KBM-7 (cell line): ENCODE results near the gene BAG5.
"Not testable (repeated sequence)": the region's sequence is repeated elsewhere in the genome, so short reads cannot be mapped to it uniquely, and the experiment has no call there.

Source experiments
- DNase-seq: peaks from one replicate; pipeline ENCODE4 v3.0.0-alpha.2; 2015
- in situ Hi-C: fragments of 300-500 bp; cut with MboI; formaldehyde crosslinking; loops from 2 replicates; pipeline ENCODE4 v1.14.3; 2020; ENCODE audit warnings: low sequenced_read_pairs, low pct_unique_long_range_greater_than_20kb, mixed read lengths

Gene BAG5

GRCh38 chr14:103562429-103563225 lies at the start of gene BAG5, which contains the start of gene COA8:
Gene BAG5, minus strand, starts transcription at chr14:103562657. Its CDS starts 1,493 bp downstream, at chr14:103561164.
Gene COA8, plus strand, starts transcription at chr14:103562960. Its CDS starts 42 bp downstream, at chr14:103563002.
- DNase-seq, result peak; percentile 80
- in situ Hi-C loops, result no loop called here

DNA sequence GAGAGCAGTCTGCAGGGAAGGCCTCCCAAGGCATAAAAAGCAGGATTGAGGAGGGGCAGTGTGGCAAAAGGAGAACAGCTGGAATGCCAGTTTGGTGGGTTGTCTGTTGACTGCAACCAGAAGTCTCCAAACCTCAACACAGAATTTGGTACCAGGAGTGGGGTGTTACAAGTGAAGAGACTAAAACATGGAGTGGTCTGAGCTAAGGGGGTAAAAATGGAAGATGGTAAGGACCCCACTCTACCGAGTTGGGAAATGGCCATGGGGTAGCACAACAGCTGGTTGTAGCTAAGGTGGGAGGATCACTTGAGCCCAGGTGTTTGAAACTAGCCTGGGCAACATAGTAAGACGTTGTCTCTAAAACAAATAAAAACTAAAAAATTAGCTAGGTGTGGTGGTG lies 48.8 kb upstream of the BAG5 start:
- no peak for DNase-seq
- in situ Hi-C loops, result no loop called here

DNA sequence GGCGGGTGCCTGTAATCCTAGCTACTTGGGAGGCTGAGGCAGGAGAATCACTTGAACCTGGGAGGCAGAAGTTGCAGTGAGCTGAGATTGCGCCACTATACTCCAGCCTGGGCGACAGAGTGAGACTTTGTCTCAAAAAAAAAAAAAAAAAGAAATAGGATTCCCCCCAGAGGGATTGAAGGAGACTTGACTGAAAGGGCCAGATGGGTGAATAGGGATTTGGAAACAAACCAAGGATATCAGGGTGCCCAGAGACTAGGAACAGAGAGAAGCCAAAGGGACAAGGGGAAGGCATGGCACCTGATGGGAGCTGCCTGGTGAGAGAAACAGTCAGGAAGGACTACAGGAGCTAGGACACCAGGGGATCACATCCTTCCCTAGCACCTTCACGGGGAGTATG lies 46.6 kb upstream of the BAG5 start:
- in situ Hi-C loops, DNase-seq: not testable (repeated sequence)

DNA sequence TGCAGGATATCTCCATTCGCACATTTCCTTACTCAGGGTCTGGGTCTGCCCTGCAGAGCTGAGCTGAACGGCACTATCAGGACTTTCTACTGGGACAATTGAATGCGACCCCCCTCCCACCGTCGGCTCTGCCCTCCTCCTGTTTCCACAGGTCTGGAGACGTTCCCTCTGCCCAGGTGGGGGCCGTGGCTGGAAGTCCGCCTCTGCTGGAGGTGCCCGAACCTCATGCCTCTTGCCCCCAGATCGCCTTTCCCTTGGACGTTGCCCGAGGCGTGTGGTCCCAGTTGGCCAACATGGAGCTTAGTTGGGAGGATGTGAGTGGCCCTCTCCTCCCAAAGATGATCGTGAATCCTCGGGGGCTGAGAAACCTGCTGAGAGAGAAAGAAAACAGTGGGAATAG lies 45.4 kb upstream of the BAG5 start:
- in situ Hi-C loops, result no loop called here
- DNase-seq, result no peak

DNA sequence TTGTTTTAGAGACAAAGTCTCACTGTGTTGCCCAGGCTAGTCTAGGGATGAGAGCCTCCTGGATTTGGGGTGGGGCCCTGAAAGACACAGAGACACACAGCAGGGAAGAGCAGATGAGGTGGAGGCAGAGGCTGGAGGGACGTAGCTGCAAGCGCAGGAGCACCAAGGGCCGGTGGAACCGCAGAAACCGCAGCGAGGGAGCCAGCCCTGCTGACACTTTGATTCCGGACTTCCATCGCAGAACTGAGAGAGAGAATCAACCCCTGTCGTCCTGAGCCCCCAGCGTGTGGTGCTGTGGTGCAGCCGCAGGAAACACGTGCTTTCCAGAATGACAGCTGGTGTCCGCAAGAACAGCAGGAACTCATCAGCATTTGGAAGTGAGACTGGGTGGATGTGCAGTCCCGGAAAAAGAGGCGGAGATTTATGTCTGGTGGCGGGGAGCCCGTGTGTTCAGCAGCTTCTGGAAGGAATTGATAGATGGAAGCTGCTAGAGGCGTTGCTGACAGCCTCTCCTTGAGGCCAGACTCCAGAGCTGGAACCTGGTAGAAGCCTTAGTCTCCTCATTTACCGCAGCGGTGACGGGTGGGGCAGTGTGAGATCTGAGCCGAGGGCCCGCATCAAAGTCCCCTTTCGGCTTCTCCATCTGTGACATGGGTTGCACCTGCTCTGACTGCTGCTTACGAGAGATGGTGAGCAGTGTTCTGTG lies 44.7 kb upstream of the BAG5 start:
- DNase-seq, result peak; percentile 97
- in situ Hi-C loops, result no loop called here

- in situ Hi-C loops, result no loop called here
- DNase-seq, result no peak
These were observed 42.2 kb upstream of the BAG5 start for GRCh38 chr14:103604620-103605019.

- in situ Hi-C loops, result no loop called here
- no peak for DNase-seq
These were observed 38.0 kb upstream of the BAG5 start for GRCh38 chr14:103600503-103600902.

- in situ Hi-C loops, result no loop called here
- no peak for DNase-seq
These were observed 35.3 kb upstream of the BAG5 start for GRCh38 chr14:103597623-103598377.

DNA sequence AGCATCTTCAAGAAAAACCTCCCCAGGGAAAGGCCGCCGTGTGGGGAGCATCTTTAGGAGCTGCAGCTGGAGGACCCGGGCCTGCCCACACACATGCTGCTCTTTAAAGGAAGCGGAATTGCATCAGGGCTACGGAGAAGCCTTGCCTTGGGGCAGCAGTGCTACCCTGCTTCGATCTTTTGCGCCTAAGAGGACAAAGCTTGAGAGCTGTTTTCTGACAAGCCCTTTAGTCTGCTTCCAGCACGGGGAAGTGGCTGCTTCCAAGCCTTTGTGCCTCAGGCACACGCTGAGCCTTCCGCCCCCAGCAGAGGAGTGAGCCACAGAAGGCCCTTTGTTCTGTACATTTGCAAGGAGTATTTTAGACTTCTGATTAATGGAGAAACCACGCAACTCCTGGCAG lies 31.8 kb upstream of the BAG5 start:
- in situ Hi-C loops, result no loop called here
- DNase-seq, result no peak

GRCh38 chr14:103593577-103593976 lies 31.1 kb upstream of the BAG5 start:
- in situ Hi-C loops, result no loop called here
- no peak for DNase-seq

GRCh38 chr14:103584326-103584915 lies 22.0 kb upstream of the BAG5 start:
- DNase-seq, result no peak

GRCh38 chr14:103581954-103582703 lies 19.7 kb upstream of the BAG5 start:
- no peak for DNase-seq
- in situ Hi-C loops, result no loop called here

More at GRCh38 chr14:103584326-103584915, 22.0 kb upstream of the BAG5 start:
- in situ Hi-C loops, result no loop called here

DNA sequence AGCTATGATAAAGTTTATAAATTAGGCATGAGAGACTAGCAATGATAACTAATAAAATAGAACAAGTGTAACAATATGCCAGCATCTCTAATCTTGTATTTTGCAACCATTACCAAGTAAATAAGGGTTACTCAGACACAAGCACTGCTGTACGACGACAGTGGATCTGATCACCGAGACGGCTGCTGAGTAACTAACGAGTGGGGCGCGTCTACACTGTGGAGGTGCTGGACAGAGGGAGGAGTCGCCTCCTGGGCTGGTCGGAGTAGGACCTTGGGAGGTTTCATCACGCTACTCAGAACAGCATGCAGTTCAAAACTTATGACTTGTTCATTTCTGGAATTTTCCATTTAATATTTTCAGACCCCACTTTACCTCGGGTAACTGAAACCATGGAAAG lies 18.7 kb upstream of the BAG5 start:
- DNase-seq, result no peak
- in situ Hi-C loops, result no loop called here

DNA sequence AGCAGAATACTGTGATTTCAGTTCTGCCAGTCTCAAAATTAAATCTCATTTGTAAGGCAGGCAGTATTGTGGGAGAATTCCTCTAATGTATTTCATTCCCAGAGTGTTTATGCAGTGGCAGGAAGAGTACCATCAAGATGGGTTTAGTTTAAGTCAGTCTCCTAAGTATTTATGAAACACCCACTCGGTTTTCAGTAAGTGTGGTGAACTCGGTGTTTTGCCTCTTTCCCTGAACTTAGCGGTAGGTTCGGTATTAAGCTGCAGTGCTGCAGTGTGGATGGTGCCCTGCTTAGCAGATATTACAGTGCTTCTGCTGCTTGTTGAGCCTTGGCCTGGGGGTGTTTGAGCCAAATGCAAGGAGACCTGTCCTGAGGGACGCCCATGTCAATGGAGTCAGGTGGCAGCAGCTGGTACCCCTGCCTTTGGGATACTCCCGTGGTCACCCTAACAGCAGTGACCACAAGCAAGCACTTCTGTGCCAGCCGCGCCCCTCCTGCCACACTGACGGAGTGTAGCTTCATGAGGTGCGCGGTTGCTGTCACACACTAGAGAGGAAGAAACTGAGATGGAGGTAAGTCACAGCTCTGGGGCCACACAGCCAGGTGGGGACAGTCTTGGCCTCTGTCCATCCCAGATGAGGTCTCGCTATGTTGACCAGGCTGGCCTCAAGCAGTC lies 16.1 kb upstream of the BAG5 start:
- no peak for DNase-seq
- in situ Hi-C loops, result no loop called here

GRCh38 chr14:103576371-103577024 lies 14.0 kb upstream of the BAG5 start:
- no peak for DNase-seq
- in situ Hi-C loops, result no loop called here

DNA sequence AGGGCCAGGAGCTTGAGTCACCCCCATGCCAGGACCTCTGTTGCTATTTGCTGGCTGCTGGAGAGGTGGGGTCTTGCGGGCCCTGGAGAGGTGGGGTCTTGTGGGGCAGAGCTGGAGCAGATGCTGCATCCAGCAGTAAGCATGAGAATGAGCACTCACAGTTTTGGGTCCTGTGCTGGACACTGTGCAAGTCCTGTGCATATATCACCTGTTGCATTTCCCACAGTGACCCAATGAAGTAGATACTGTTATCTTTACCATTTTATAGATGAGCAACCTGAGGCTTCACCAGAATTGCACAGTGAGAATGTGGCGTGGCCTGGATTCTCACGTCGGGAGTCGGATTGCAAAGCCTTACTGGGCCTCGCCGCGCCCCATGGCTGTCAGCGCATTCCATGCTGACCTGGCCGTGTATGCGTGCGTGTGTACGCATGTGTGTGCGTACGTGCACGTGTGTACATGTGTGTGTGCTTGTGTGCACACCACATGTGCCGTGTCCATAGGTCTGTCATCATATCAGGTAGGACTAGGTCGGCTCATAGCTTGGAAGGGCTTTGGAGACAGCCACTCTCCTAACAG lies 12.3 kb upstream of the BAG5 start:
- in situ Hi-C loops, result no loop called here
- DNase-seq, result no peak

DNA sequence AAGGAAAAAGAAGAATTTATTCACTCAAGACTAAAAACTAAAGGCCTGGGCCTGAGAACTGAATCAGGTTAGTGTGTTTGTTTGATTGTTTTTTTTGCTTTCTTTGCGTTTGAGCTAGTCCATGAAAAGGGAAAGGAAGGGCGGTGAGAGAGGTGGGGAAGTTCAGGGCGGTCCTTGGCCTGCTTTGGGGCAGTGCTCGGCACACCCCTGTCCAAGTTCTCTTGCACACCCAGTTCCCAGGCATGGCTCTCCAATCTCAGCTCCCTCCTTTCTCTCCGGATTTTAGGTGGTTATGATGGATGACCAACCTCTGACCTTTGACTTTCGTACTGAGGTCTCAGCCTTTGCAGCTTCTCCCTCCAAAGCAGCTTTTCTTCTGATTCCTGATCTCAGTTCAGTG lies 11.6 kb upstream of the BAG5 start:
- DNase-seq, result no peak
- in situ Hi-C loops, result no loop called here
